Left kidney (tissue), 2 donors: ENCODE data around the gene UXT. TPM values are rescaled to one million over a fixed set of nuclear protein-coding genes. Genes with fewer than 3 reads are reported as not detected.

Source experiments
- DNase-seq: peaks from one replicate; pipeline ENCODE4 v3.0.0-alpha.2; 2013
- polyA plus RNA-seq: library from polyadenylated mRNA; unstranded; fragments of 120-200 nt; gene quantifications from one replicate; pipeline ENCODE4 v1.2.1, GENCODE V29; 2013; ENCODE audit not compliant: insufficient read length

Gene UXT
- polyA plus RNA-seq, 1 donor, result 105 TPM

DNA sequence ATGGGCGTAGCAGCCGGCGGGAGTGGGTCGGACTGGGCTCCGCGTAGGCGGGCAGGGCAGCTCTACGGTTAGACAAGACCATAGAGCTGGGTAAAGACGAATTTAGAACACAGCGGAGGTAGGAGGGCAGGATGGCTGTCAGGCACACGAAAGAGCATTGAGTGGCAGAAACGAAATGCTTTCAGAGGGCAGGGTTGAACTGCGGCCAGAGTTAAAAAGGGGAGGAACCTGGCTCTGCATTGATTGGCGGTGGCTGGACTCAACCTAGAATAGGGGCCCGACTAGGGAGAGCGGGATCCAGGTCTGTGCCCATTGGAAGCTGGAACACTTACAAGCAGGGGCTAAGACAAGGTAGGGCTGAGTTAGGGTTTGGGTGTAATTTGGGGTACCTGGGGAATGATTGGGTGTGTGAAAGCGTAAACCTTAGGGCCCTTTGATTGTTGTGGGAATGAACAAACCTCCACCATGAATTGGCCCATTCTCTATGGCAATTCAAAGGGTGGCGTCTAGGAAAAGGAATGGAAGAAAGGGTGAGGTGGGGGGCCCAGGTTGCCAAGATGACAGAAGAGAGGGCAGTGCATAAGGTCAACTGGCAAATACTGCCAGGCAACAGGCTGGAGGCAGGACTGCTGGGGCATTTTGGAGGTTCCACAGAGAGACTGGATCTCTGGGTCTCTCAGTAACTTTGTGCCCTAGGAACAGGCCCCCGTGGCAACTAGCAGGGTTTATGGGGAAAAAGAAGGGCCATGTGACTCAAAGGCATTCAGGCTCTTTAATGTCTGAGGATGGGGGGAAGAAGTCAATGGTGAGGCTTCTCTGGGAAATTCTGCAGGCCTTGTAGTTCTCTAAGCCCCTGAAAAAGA is 7.7 kb downstream of the UXT start:
- DNase-seq, result no peak

DNA sequence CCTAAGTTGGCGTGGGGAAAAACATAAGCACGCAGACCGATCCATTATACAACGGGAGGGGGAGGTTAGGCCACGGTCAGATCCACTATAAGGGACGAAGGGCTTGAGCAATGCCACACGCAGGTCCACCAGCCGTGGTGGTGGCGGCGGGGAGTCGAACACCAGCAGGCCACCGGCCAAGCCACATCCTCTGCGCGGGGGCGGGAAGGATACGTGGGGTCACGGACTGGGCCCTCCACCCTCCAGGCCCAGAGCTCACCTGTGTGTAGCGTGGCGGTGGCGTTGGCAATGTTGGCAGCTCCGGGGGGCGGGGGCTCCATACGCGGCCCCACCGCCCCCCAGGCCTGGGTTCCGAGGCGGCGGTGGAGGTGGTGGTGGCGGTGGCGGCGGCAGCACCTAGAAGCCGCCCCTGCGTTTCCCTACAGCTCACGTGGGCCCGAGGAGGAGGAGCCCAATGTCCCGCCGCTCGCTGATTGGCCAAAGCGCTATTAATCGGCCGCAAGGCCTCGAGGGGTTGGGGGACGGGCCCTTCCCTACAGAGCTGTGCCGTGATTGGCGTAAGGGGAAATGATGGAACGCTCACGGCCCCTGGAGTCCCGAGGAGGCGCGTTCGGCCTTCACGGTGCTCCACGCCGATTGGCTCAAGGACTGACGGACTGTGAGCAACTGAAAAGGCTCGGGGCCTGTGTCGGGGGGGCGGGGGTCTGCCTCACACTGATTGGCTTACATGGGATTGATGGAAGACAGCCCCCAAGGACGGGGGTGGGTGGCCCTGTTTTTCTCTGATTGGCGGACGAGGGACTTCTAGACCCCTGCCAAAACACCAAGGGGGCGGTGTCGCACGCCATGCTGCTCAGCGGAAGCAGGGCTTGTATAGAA is 8.6 kb downstream of the UXT start, which contains the start of gene ELK1:
TSS of gene ELK1 (minus strand) at position 400 of the 879 bp plus-strand sequence. CDS start 9,122 bp downstream, outside the sequence.
- peak; percentile 94 for DNase-seq

DNA sequence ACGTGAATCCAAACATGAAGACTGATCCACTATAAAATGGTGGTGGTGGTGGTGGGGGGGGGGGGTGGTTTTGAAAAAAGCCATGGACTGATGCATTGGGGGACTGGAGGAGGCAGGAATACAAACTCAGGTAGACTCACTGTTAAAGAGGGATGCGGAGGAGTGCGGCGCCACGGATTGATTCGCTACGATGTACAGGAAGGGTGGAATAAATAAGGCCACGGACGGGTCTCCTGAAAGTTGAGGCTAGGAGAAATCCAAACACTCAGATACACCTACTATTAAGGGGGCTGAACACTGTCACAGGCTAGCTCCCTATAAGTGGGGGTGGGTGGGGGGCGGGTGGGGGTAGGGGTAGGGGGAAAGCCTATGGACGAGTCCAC is 9.2 kb downstream of the UXT start:
- DNase-seq, result no peak

DNA sequence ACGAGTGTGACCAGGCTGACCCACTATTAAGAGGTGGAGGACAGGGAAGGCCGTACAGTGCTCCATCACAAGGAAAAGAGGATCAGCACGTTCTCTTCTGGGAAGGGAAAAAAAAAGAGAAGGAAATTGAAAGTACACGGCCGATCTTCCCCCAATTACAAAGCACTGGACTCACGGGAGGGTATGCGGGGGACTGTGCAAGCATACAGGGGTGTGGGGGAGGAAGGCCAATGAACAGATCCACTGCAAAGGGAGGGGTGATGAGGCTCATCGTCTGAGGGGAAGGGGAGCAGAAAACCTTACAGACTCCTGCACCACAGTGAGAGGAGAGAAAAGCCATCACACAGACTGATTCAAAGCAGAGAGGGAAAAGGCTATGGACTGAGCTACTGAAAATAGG is 9.7 kb downstream of the UXT start:
- DNase-seq, result no peak

DNA sequence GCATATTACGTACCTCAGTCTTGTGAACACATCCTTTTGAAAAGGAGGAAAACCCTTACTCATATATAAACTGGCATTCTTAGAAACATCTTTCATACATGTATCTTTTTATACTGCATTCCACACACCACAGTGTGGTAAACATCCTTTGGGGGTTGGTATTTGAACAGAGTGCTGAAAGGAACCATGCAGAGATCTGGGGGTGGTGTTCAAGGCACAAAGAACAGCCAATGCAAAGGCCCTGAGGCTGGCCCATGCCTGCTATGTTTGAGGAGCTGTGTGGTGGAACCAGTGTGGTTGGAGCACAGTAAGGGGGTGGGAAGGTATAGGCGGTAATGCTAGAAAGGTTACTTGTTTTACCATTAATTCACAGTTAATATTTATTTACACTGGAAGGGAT is 10.6 kb downstream of the UXT start:
- DNase-seq, result no peak

DNA sequence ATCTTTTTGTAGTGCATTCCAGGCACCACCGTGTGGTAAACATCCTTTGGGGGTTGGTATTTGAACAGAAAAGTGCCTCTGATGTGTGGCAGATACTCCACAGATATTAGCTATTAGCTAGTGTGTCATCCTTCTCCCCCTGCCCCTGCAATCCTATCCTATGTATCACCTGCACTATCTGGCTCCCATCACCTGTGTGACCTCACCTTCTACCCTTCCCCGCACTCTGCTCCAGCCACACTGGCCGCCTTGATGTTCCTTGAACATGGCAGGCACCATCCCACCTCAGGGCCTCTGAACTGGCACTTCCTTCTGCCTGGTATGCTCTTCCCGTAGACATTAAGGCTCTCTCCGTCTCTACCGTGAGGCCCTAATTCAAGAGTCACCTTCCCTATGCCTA is 12.3 kb downstream of the UXT start:
- DNase-seq, result no peak

DNA sequence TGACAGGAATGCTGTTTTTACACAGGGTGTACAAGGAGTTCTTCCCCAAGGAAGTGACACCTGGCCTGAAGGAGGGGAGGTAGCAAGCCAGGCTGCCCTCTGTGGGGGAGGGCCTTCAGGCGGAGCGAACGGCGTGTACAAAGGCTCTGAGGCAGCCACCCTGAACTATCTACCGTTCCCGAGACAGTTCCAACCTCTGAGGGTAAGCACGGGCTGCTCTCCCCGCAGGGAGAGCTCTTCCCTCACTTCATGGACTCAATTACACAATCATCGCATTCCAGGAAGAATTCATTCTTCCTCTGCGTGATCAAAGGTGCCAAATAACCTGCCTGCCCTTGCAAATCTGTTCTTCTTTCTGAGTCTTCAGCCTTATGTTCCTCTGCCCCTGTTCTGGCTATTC is 13.4 kb downstream of the UXT start:
- no peak for DNase-seq

DNA sequence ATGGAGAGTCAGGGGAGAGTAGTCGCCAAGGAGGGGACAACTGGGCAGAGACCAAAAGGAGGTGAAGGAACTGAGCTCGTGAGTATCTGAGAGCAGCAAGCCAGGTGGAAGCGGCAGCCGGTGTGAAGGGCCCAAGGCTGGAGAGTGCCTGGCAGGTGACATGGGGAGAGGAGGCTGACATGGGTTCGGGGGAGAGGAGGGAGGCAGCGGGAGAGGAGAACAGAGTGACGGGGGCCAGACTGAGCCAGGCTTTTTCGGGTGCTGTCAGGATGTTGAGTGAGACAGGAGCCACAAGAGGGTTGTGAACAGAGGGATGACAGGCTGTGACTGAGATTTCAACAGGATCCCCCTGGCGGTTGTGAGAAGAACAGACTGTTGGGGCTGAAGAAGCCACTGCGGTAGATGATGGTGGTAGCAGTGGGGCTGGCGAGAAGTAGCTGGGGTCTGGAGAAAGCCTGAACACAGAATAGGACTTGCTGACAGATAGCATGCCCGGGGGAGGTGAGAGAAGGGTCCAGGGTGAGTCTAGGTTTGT is 14.4 kb downstream of the UXT start:
- DNase-seq, result no peak

DNA sequence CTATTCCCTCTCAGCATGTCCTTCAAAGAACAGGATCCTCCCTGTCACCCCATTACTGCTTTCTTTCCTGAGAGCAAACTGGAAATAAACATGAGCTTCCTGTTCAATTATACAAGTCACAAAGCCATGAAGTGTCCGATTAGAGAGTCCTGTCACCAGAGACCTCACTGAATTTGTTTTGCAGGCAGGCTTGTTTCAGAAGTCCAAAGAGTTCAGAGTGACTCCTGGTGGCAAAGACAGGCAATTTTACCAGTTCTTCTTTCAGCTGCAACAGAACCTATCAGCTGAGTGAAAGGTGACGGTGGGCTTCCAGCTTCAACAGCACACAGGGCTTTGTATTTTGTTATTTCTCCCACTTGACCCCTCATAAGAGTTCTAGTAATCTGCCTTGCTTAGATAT is 15.1 kb downstream of the UXT start:
- no peak for DNase-seq

DNA sequence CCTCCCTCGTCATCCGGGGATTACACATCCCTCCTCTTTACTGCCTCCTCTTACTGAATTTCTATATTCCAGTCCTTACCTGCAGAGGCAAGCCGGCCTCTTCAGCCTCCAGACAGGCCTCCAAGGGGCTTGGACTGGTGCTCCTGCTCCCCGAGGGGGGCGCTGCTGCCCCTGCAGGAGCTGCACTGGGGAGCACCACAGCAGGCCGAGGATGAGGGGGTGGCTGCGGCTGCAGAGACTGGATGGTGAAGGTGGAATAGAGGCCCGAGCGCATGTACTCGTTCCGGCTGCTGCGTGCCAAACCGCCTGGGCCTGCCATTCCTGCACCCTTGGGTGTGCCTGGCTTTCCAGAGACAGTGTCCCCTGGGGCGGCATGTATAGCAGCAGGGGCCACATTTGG is 20.2 kb downstream of the UXT start:
- DNase-seq, result no peak

DNA sequence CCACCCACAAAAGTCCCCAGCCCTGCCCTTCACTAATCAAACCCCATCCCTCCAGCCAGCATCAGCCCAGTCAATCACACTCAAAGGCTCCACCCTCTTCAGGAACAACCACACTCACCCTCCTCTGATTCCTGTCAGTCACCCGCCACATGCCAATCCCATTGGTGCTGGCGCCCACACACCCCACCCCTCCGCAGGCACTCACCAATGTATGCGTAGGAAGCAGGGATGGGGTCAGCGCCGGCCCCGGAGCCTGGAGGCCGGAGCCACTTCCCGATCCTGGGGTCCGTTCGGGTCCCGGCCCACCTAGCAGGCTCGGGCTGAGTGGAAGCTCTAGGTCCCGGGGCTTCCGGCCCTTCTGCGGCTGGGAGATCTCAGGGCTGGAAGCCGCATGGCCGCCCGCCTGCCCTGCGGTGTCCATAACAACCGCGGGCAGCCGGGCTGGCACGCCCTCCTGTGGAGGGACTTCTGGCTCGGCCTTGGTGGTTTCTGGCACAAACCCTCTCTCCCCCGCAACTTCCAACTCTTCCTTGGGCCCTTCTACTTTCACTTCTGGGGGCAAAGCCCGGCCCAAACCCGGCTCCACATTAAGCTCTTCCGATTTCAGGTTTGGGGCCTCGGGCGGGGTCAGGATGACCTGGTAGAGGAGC is 21.3 kb downstream of the UXT start:
- DNase-seq, result no peak

DNA sequence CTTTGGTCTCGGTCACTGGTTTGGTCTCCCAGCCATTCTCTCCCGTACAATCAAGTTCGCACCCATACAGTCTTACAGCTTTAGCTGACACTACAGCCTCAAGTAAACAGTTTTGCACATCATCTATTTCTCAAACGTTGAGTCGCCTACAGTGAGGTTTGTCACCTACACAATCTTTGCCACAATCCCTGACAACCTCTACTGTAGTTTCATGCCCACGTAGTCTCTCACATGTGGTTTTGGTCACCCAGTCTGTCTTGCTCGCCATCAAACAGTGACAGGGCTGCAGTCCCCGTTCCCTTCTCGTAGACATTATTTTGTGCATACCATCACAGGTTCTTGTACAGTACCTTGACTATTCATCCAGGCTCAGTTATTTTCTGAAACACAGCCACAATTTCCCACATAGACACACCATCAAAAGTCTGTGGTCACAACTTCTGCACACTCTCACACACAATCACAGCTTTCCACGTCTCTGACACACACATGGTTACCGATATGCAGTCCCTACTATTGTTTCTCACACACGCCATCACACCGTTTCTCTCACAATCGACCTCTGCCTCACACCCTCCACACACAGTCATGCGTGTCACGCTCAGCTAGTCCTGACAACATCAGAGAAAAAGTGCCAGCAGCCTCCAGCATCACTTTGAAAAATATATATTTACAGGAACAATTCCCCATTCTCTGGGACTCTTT is 24.0 kb downstream of the UXT start:
- no peak for DNase-seq

DNA sequence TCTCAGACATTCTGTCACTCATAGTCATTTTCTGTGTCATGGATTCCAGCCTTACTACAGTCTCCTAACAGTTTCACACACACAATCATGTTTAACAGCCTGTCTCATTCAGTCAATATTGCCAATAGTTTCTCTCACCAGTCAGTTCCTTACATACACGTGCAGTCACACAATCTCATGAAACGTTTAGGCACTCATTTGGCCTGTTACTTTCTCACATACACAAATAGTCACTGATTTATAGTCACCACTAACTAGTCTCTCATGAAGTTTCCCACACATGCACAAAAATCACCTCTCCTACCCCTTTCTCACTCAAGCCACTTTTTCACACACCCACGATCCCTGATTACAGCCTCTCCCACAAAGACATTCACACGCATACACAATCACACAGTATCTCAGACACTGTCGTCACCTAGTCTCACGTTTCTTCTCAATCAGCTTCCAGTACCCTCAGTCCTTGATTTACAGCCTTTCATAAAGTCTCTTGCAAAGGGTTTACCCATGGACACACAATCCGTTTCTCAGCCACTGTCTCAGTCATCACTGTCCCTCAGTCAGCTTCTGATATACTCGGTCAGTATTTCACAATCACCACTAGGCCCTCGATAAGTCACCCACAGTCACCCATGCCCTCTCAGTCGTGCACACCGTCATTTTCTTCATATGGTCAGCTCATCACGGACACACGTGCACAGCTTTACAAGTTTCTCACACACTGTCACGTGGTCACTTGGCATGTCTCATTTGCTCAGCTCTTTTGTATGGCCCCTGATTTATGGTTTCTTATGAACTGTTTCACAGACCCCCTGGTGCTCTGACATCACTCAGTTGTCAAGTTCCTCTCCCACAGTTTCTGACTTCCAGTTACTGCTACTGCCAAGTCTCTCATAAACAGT is 25.0 kb downstream of the UXT start:
- DNase-seq, result no peak

DNA sequence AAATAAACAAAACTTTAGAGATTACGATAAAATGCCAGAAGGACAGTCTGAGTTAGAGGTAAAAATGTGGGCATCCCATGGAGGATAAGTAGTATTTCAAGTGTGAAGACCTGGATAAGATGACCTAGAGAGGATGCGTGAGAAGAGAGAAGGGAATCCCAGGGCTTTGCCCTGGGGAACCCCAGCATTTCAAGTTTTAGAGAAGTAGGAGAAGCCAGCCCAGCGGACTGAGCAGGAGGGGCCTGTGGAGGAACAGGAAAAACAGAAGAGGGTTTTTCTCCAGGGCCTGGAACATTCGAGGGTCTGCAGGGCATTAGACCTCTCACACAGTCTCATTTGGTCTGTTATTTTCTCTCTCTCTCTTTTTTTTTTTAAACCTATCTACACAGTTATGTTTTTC is 26.3 kb downstream of the UXT start:
- DNase-seq, result no peak

DNA sequence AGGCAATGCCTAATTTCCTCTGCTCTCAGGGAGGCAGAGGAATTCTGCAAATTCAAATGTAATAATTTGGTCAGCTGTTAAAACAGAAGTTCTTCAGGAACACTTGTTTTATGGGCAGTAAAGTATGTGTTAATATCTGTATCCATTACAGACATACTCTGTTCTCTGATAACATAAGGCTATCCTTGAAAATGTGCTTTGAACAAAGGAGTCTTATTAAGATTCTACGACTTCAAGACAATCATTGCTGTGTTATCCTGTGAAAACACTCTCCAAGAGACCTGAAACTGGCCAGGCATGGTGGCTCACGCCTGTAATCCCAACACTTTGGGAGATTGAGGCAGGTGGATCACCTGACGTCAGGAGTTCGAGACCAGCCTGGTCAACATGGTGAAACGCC is 27.3 kb downstream of the UXT start:
- DNase-seq, result no peak

DNA sequence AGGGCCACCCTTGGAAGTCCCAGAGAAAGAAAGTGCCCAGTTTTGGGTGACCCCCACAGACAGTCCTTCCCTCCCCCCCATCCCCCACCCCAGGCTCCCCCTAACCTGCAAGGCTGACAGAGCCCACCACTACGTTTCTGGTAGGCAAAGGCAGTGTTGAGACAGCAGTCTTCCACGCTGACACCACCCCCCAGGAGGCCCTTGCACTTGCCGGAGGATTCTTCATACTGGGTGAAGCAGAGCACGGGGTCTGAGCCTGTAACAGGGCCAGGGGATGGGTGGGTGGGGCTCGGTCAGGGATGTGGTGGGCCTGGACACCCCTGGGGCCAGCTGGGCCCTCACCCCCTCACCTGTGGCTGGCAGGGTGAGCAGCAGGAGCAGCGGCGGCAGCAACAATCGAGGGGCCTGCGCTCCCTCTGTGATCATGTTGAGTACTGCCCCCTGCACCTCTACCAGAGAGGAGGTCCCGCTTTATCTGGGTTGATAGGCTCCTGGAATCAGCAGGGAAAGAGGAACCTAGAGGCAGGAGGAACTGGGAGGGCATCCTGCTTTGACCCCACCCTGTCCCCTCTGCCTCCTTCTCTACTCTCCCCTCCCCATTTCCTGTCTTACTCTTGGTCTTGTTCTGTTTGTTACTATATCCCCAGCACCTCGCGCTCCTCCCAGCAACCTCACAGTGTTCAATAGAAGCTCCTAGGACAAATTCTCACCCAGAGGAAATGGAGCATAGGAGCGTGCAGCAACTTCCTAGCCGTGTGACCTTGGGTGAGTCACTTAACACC is 29.4 kb downstream of the UXT start, which contains the start of gene CFP:
TSS of gene CFP (minus strand) at position 512 of the 782 bp plus-strand sequence. CDS start at position 426, 86 bp downstream.
- DNase-seq, result no peak

DNA sequence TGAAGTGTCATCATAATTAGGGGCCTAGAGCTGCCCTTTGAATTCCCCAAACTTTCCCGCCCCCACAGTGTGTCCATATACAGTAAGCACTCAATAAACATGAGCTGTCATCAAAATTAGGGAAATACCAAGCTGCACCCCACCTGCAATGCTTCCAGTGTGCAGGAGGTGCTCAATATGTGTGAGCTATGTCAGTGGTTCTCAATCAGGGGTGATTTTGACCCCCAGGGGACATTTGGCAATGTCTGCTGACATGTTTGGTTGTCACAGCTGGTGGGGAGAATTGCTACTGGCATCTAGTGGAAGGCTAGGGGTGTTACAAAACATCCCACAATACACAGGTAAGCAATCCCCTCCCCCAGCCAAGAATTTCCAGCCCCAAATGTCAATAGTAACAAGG is 30.0 kb downstream of the UXT start:
- DNase-seq, result no peak

DNA sequence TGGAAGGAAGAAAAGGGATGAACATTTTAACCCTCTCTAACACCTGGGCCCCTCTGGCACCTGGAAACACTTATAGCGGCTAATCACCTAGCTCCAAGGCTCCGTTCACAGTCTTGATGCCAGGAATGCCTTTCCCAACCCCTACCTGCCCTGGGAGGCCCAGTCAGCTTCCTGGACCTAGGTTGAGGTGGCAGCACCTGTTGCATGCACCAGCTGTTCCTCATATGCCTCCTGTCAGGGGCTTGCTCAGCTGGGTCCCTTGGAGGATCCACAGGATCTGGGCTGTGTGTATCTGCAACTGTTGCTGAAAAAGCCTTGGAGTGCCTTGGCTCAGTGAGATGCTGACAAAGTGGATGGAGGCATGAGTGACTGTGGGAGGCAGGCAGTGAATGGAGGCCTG is 33.6 kb downstream of the UXT start:
- DNase-seq, result no peak

DNA sequence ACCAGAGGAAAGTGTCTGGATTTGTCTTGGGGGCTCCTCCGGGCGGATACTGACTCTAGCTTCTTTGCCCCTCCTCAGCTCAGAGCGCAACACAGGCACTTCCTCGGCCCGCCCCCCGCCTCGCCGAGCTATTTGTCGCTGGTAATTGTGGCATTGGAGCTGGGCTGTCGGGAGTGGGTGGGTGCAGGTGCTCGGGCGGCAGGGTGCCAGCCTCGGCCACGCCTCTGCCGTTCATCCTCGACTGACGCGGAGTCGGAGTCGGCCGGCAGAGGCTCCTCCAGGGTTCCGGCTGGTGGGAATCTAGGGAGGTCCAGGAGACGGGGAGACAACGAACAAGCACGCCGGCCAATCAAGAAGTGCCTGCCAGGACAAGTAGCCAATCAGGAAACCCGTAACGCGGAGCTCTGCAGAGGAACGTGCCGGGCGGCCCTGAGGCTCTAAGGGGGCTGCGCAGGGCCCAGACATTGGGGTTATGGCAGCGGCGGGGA is 35.4 kb downstream of the UXT start:
- DNase-seq, result peak; percentile 70

DNA sequence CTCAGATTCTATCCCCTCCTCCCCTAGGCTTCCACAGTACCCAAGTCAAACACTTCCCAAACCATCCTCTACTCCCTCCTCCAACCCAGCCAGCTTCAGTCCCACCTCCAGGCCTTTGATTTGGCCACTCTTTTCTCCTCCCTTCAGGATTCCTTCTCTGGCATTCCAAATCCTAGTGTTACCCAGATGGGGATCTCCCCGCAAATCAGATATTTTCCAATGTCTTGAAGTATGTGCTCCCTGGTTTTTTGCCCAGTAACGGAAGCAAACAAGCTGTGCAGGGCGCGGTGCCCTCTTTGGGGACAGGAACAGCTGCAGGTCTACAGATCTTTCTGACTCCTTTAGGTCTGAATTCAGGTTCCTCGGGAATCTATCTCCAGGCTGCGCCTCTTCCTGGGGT is 37.1 kb downstream of the UXT start:
- DNase-seq, result no peak
